GM12878 (cell line): ENCODE results near the gene ALG2. TPM values are rescaled to one million over a fixed set of nuclear protein-coding genes. Genes with fewer than 3 reads are reported as not detected.

Source experiments
- ATAC-seq: fragments of 200-7000 bp; cut with Tn5 transposase; 3 replicates; pipeline ENCODE4 v1.9.1; 2020; ENCODE audit warnings: mild to moderate bottlenecking, moderate library complexity
- BruUV-seq: library from RNA; stranded (reverse); fragments of 400-500 nt; replicated peaks from 2 replicates; lab custom pipeline; 2021; lab: Mats Ljungman, UMichigan
- CTCF ChIA-PET: fragments of 300-600 bp; sonication (Branson Sonifier 250); formaldehyde crosslinking; extraction: SDS; loops from one replicate; lab custom pipeline; 2021; ENCODE audit warnings: inconsistent platforms; lab: Yijun Ruan, JAX
- POLR2A ChIA-PET: fragments of 350-600 bp; formaldehyde crosslinking; extraction: SDS; loops from one replicate; lab custom pipeline; 2021; ENCODE audit warnings: inconsistent platforms; lab: Charles Lee
- RAD21 ChIA-PET: fragments of 300-600 bp; sonication (Branson Sonifier 250); formaldehyde crosslinking; loops from one replicate; lab custom pipeline; 2023; ENCODE audit warnings: antibody characterized with exemption; ENCODE audit not compliant: unreplicated experiment; lab: Charles Lee
- SMC1A ChIA-PET: fragments of 300-600 bp; sonication (Branson Sonifier 250); formaldehyde crosslinking; loops from one replicate; lab custom pipeline; 2023; ENCODE audit not compliant: unreplicated experiment, uncharacterized antibody; lab: Charles Lee
- DNase-seq: peaks from one replicate; pipeline ENCODE4 v3.0.0-alpha.2; 2011; ENCODE audit warnings: low read depth, low spot score
- FAIRE-seq: peaks from 3 replicates; lab custom pipeline; 2011; peaks lifted over from hg19 to GRCh38; lab: Jason Lieb, UNC
- H2AFZ ChIP-seq: 2 replicates; pipeline ENCODE4 v1.6.0; 2011; ENCODE audit warnings: low read depth, low read length, control low read depth; ENCODE audit not compliant: control insufficient read depth
- H3K27ac ChIP-seq: 2 replicates; pipeline ENCODE4 v1.5.1; 2011; ENCODE audit warnings: control low read depth; ENCODE audit not compliant: control insufficient read depth, insufficient read depth
- H3K27me3 ChIP-seq, 2 experiments: replicated peaks in 1 of 2; 2 replicates each; pipeline versions ENCODE4 v1.6.0 to v1.6.1; 2011; ENCODE audit warnings: low read length in 1 of 2; ENCODE audit not compliant: control insufficient read depth in 2 of 2, insufficient read depth in 2 of 2
- H3K36me3 ChIP-seq, 2 experiments: 2 replicates each; pipeline ENCODE4 v1.5.1; 2011; ENCODE audit warnings: low read length in 1 of 2; ENCODE audit not compliant: control insufficient read depth in 2 of 2, insufficient read depth in 2 of 2
- H3K4me1 ChIP-seq: 2 replicates; pipeline ENCODE4 v1.6.1; 2011; ENCODE audit warnings: mild to moderate bottlenecking, low read length, moderate library complexity, mixed read lengths; ENCODE audit not compliant: control insufficient read depth, insufficient read depth
- H3K4me2 ChIP-seq: 2 replicates; pipeline ENCODE4 v1.6.0; 2011; ENCODE audit warnings: control low read depth; ENCODE audit not compliant: control insufficient read depth, insufficient read depth
- H3K4me3 ChIP-seq: fragments of 200-600 bp; sonication (generic); 2 replicates; pipeline ENCODE4 v1.5.1; 2016
- H3K79me2 ChIP-seq: 2 replicates; pipeline ENCODE4 v1.6.0; 2011; ENCODE audit warnings: low read length; ENCODE audit not compliant: control insufficient read depth, insufficient read depth
- H3K9ac ChIP-seq: 2 replicates; pipeline ENCODE4 v1.8.0; 2011; ENCODE audit warnings: low read length, control low read depth, mixed read lengths; ENCODE audit not compliant: control insufficient read depth, insufficient read depth
- H3K9me3 ChIP-seq: replicated peaks from 3 replicates; pipeline ENCODE4 v1.5.1; 2011; ENCODE audit warnings: mild to moderate bottlenecking, low read length; ENCODE audit not compliant: control insufficient read depth, insufficient read depth
- H4K20me1 ChIP-seq: 2 replicates; pipeline ENCODE4 v1.6.0; 2011; ENCODE audit not compliant: control insufficient read depth, insufficient read depth
- CBX3 ChIP-seq: fragments of 200-600 bp; sonication (generic); IDR thresholded peaks from 2 replicates; pipeline ENCODE4 v1.6.1; 2016; ENCODE audit warnings: low read depth, borderline replicate concordance
- RAD21 ChIP-seq: IDR thresholded peaks from 2 replicates; pipeline ENCODE4 v1.6.1; 2011; ENCODE audit warnings: mild to moderate bottlenecking, low read depth, low read length, moderate library complexity; ENCODE audit not compliant: insufficient read depth
- SIN3A ChIP-seq: IDR thresholded peaks from 2 replicates; pipeline ENCODE4 v1.6.1; 2012; ENCODE audit warnings: low read depth, low read length, improper control_type of control experiment
- SUZ12 ChIP-seq: fragments of 200-600 bp; sonication (generic); IDR thresholded peaks from one replicate; pipeline ENCODE4 v1.6.1; 2018; ENCODE audit warnings: antibody characterized with exemption, mild to moderate bottlenecking; ENCODE audit not compliant: unreplicated experiment
- WGBS: methylation state at CpG from one replicate; pipeline ENCODE4 v1.1.6; 2016; ENCODE audit warnings: low lambda C conversion rate; ENCODE audit not compliant: insufficient replicate concordance, insufficient coverage; ENCODE audit errors: missing lambda C conversion rate; 5-methylcytosine and 5-hydroxymethylcytosine counted together
- in situ Hi-C: fragments of 300-500 bp; cut with MboI; formaldehyde crosslinking; loops from 9 replicates; pipeline ENCODE4 v1.14.3; 2018; ENCODE audit warnings: mixed read lengths
- intact Hi-C: fragments of 100-400 bp; cut with micrococcal nuclease; formaldehyde crosslinking; loops from one replicate; pipeline ENCODE4 v1.14.2; 2022; ENCODE audit not compliant: unreplicated experiment
- polyA plus RNA-seq, 11 experiments: library from polyadenylated mRNA; depleted of rRNA in 4 of 11; unstranded in 6 of 11; stranded (reverse) in 5 of 11; fragments of >200 nt; fragmentation: Nextera tagmentation in 4 of 11; fragmentation: Illumina TruSeq in 1 of 11; extraction: Ambion mirVana in 4 of 11; extraction: Trizol in 1 of 11; gene quantifications; 1 replicate in 1 of 11; 2 replicates in 10 of 11; pipeline versions ENCODE4 v1.2.1 to v1.2.3, GENCODE V29; 2011 to 2016; ENCODE audit warnings: inconsistent platforms in 2 of 11, missing spikeins in 2 of 11, low read depth in 1 of 11
- total RNA-seq, 4 experiments: library from RNA; depleted of rRNA in 3 of 4; stranded (reverse); fragments of >200 nt in 3 of 4; fragmentation: Illumina TruSeq in 1 of 4; extraction: Trizol in 1 of 4; gene quantifications; 2 replicates each; pipeline versions ENCODE4 v1.2.1 to v1.2.3, GENCODE V29; 2013 to 2021
- TF ChIP-seq, protein P1 (sequence below): fragments of 150-350 bp; IDR thresholded peaks from 2 replicates; pipeline ENCODE4 v1.6.1; 2016; ENCODE audit warnings: low read depth, low read length
- TF ChIP-seq, protein P2 (sequence below), 3 experiments: IDR thresholded peaks in 2 of 3; conservative IDR thresholded peaks in 1 of 3; 2 replicates each; pipeline ENCODE4 v1.5.1; 2011; ENCODE audit warnings: low read depth in 3 of 3, low read length in 3 of 3, mild to moderate bottlenecking in 3 of 3, control low read depth in 2 of 3, moderate library complexity in 2 of 3, inconsistent platforms in 1 of 3, mixed read lengths in 1 of 3; ENCODE audit not compliant: control insufficient read depth in 2 of 3, insufficient read depth in 1 of 3; ENCODE audit errors: extremely low read depth in 1 of 3

ALG2 gene
- total and polyA plus RNA-seq, 10 of the 15 experiments (the other 5 are each of a cell fraction or from before 2014, with no cell fraction given) = 8.8 to 52.5 (median 38.6) TPM

DNA sequence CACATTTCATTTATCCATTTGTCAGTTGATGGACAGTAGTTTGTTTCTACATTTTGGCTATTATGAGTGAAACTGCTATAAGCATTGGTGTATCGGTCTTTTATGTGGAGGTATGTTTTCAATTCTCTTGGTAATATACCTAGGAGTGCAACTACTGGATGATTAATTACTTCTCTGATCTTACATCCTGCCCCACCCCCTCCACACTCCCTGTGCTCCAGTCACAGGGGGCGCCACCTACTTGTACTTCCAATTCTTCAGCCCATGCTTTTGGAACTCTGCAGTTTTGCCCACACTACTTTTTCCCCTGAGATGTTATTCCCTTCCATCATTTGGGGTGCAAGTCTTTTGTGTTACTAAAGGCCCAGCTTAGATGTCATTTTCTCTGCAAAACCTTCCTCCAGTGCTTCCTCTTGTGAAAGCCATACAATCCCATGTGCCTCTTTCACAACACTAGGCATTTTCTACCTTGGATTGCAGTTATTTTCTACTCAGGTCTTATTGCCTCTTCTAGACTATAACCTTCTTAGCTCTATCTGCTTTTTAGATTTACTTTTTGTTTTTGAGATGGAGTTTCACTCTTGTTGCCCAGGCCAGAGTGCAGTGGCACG is 42.4 kb upstream of the ALG2 start:
- H3K4me3 ChIP-seq = no peak overlapping the region
- ChIA-PET SMC1A (interaction anchor here (1.5 to 5.7 kb wide), 15 partner anchors 9 to 561 kb away, joined by 4 to 96 read pairs (median 11); no protein-coding TSS in a partner anchor), RAD21 (interaction anchor here (1.2 to 4.4 kb wide), 8 partner anchors 10 to 954 kb away, joined by 3 to 98 read pairs (median 5); no protein-coding TSS in a partner anchor), POLR2A (interaction anchor here (0.9 to 1.9 kb wide), 5 partner anchors 10 to 102 kb away, joined by 3 to 8 read pairs (median 4); no protein-coding TSS in a partner anchor), CTCF (interaction anchor here (0.9 to 6.0 kb wide), 9 partner anchors 9 to 561 kb away, joined by 3 to 160 read pairs (median 5); no protein-coding TSS in a partner anchor)
- TF ChIP-seq SIN3A (no peak), SUZ12 (no peak), RAD21 (peak; percentile 17; the same call in 1 of the 2 replicates), CBX3 (no peak)
- TF ChIP-seq, protein P1, sequence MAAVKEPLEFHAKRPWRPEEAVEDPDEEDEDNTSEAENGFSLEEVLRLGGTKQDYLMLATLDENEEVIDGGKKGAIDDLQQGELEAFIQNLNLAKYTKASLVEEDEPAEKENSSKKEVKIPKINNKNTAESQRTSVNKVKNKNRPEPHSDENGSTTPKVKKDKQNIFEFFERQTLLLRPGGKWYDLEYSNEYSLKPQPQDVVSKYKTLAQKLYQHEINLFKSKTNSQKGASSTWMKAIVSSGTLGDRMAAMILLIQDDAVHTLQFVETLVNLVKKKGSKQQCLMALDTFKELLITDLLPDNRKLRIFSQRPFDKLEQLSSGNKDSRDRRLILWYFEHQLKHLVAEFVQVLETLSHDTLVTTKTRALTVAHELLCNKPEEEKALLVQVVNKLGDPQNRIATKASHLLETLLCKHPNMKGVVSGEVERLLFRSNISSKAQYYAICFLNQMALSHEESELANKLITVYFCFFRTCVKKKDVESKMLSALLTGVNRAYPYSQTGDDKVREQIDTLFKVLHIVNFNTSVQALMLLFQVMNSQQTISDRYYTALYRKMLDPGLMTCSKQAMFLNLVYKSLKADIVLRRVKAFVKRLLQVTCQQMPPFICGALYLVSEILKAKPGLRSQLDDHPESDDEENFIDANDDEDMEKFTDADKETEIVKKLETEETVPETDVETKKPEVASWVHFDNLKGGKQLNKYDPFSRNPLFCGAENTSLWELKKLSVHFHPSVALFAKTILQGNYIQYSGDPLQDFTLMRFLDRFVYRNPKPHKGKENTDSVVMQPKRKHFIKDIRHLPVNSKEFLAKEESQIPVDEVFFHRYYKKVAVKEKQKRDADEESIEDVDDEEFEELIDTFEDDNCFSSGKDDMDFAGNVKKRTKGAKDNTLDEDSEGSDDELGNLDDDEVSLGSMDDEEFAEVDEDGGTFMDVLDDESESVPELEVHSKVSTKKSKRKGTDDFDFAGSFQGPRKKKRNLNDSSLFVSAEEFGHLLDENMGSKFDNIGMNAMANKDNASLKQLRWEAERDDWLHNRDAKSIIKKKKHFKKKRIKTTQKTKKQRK = no peak
- TF ChIP-seq, protein P2, sequence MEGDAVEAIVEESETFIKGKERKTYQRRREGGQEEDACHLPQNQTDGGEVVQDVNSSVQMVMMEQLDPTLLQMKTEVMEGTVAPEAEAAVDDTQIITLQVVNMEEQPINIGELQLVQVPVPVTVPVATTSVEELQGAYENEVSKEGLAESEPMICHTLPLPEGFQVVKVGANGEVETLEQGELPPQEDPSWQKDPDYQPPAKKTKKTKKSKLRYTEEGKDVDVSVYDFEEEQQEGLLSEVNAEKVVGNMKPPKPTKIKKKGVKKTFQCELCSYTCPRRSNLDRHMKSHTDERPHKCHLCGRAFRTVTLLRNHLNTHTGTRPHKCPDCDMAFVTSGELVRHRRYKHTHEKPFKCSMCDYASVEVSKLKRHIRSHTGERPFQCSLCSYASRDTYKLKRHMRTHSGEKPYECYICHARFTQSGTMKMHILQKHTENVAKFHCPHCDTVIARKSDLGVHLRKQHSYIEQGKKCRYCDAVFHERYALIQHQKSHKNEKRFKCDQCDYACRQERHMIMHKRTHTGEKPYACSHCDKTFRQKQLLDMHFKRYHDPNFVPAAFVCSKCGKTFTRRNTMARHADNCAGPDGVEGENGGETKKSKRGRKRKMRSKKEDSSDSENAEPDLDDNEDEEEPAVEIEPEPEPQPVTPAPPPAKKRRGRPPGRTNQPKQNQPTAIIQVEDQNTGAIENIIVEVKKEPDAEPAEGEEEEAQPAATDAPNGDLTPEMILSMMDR (IDR thresholded peaks at IDR 0.05 in 2 of 3, conservative IDR thresholded peaks at IDR 0.05 in 1 of 3; ENCODE audit: control insufficient read depth in 2 of 3, extremely low read depth in 1 of 3, insufficient read depth in 1 of 3, low read depth in 3 of 3, low read length in 3 of 3) = peak in 2 of 3 experiments; percentile 19 to 30; a peak in 2 of 6 replicates
- no peaks in the 10 kb centered on the region for H3K27me3 ChIP-seq
- no peaks in the 10 kb centered on the region for H3K79me2 ChIP-seq
- no peaks in the 10 kb centered on the region for H3K36me3 ChIP-seq
- no peak overlapping the region for H2AFZ ChIP-seq
- DNase-seq (no peak), FAIRE-seq (no peak), ATAC-seq (no peak)
- intact Hi-C loops = no loop called here
- BruUV-seq = no TSS peak
- WGBS = 98% methylated on average over 3 of the region's 3 CpGs
- H3K9me3 ChIP-seq = no peaks in the 10 kb centered on the region
- no peak overlapping the region for H3K4me2 ChIP-seq
- H3K4me1 ChIP-seq = peaks cover 43% of the 10 kb centered on the region
- H3K27ac ChIP-seq = no peak overlapping the region
- in situ Hi-C loops = no loop called here
- H4K20me1 ChIP-seq = no peaks in the 10 kb centered on the region
- no peak overlapping the region for H3K9ac ChIP-seq
